Right cardiac atrium (tissue), 5 donors: ENCODE data around the gene INSYN2B. TPM values are rescaled to one million over a fixed set of nuclear protein-coding genes. Genes with fewer than 3 reads are reported as not detected.
A peak's percentile ranks its signal among the peaks of the same experiment; 100 is the strongest.

ENCODE experiments used
- ATAC-seq, 2 donors: fragments of 200-7000 bp; cut with Tn5 transposase; one replicate each; pipeline versions ENCODE4 v1.8.0 to v1.9.1; 2020; ENCODE audit warnings: moderate library complexity in 2 of 2, mild to moderate bottlenecking in 1 of 2
- DNase-seq, 3 donors: peaks; one replicate each; pipeline ENCODE4 v3.0.0-alpha.2; 2020
- H3K27ac ChIP-seq: one replicate; pipeline ENCODE4 v1.5.1; 2013; ENCODE audit warnings: mild to moderate bottlenecking, low read length, control low read depth, moderate library complexity
- H3K27me3 ChIP-seq: one replicate; pipeline ENCODE4 v1.6.1; 2013; ENCODE audit not compliant: control insufficient read depth, insufficient read depth
- H3K4me1 ChIP-seq: one replicate; pipeline ENCODE4 v1.6.1; 2013; ENCODE audit warnings: low read length; ENCODE audit not compliant: control insufficient read depth, insufficient read depth
- H3K4me3 ChIP-seq: one replicate; pipeline ENCODE4 v1.5.1; 2013; ENCODE audit warnings: low read length, control low read depth
- H3K9me3 ChIP-seq: one replicate; pipeline ENCODE4 v1.6.1; 2013; ENCODE audit warnings: low read length; ENCODE audit not compliant: control insufficient read depth
- WGBS: extraction: QIAGEN DNeasy Blood & Tissue Kit; methylation state at CpG from one replicate; pipeline ENCODE4 v1.1.7; 2013; 5-methylcytosine and 5-hydroxymethylcytosine counted together
- intact Hi-C, 4 donors: fragments of 100-400 bp; cut with DNase I; formaldehyde crosslinking; loops; one replicate each; pipeline versions ENCODE4 v1.11.0 to v1.14.0; 2022 to 2023
- polyA plus RNA-seq: library from polyadenylated mRNA; stranded (reverse); fragments of 200-250 nt; gene quantifications from one replicate; pipeline ENCODE4 v1.2.3, GENCODE V29; 2013
- total RNA-seq, 4 donors: library from RNA; stranded (reverse); fragmentation: NEBNext Ultra II Directional; extraction: Animal tissue kit (Norgen Biotek cat#: 25700); gene quantifications; one replicate each; pipeline ENCODE4 v1.2.1, GENCODE V29; 2021
- donor health status: healthy with polysubstance abuse.
- donor health status: DM: no; HTN: yes; CAD: no.
- donor health status: DM: no; HTN: no; CAD: no.
- donor health status: DM: no; HTN: yes; CAD: no; lungs with severe emphysema.
- donor health status: DM: yes; HTN: yes; CAD: no.

INSYN2B gene
- total and polyA plus RNA-seq, 5 donors: 0.14 to 1.4 (median 0.25) TPM

DNA sequence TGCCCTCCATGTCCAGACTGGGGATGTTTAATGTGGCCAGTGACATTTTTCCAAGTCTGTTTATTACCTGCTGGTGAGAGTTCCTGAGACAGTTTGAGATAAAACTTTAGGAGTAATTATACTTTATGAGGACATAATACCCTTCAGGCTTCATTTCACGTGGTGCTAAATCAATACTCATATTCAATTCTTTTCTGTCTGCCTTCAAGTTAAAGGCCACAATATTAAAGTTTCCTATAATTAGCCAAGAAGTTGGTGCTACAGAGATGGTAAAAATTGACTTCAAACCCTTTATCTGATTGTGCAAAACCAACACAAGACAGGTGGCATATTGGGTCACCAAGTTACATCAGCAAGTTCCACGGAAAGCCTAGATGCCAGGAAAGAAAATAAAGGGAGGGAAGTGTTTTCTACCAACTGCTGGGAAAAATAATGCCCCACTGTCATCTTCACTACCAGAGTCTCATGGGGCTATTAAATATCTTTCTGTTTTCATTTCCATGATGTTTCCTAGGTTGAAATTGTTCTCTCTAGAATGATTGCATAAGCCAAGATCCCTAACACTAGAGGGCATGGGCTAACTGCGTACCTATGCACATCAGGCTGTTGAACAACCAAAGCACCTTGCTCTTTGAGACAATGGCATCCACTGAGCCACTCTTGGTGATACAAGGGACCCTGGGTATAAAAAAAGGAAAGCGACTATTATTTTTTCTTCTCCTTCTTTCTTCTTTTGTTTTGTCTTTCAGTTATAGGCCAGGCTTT, 68.7 kb downstream of the INSYN2B start:
- peaks cover 4% of the 10 kb centered on the region for H3K4me1 ChIP-seq
- intact Hi-C loops: no loop called here
- 83% methylated on average over 4 of the region's 4 CpGs for WGBS
- DNase-seq: no peak
- H3K27me3 ChIP-seq: no peaks in the 10 kb centered on the region
- no peak overlapping the region for H3K4me3 ChIP-seq
- no peak for ATAC-seq
- H3K9me3 ChIP-seq: no peaks in the 10 kb centered on the region
- H3K27ac ChIP-seq: no peak overlapping the region

DNA sequence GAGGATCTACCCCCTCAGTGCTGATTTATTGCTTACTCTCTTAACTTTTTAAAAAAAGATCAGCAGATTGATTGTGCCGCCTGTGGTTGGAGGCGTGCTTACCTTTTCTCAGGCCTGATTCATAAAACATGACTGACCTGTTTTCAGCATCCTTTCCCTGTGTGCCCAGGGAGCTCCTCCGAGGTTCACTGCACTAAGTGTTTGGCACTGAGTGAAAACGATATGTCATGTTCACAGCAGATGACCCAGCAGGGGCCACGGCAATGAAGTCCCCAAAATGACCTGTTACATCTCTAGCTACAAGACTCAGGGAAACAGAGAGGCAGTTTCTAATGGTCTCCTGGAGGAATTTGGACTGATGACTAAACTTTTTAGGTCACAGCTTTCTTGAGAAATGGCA, 69.9 kb downstream of the INSYN2B start:
- intact Hi-C loops: no loop called here
- Histone ChIP-seq H3K4me1 (peaks cover 4% of the 10 kb centered on the region), H3K4me3 (no peak overlapping the region), H3K9me3 (no peaks in the 10 kb centered on the region), H3K27me3 (no peaks in the 10 kb centered on the region), H3K27ac (no peak overlapping the region)
- ATAC-seq (no peak), DNase-seq (no peak)
- WGBS: 86% methylated on average over 5 of the region's 5 CpGs

DNA sequence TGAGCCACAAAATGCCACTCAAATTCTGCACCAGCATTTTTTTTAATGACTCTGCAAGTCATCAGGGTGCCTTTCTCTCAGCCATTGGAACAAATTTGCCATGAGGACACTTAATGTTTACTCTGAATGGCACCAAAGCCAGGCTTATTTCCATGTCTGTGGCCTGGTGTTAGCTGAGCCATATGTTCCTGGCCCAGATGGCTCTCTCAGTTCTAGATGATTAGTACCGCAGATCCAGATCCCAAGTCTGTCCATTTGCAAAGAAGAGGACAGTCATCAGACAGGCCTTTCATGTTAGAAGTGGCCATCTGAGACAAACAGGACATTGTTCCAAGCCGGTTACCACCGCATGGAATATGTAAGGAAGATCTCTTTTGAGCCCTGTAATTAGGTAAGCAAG, 70.3 kb downstream of the INSYN2B start:
- Histone ChIP-seq H3K27ac (no peak overlapping the region), H3K4me3 (no peak overlapping the region), H3K4me1 (peaks cover 4% of the 10 kb centered on the region), H3K9me3 (no peaks in the 10 kb centered on the region), H3K27me3 (no peaks in the 10 kb centered on the region)
- ATAC-seq: no peak
- intact Hi-C loops: no loop called here
- DNase-seq: no peak
- 78% methylated on average over 3 of the region's 3 CpGs for WGBS

DNA sequence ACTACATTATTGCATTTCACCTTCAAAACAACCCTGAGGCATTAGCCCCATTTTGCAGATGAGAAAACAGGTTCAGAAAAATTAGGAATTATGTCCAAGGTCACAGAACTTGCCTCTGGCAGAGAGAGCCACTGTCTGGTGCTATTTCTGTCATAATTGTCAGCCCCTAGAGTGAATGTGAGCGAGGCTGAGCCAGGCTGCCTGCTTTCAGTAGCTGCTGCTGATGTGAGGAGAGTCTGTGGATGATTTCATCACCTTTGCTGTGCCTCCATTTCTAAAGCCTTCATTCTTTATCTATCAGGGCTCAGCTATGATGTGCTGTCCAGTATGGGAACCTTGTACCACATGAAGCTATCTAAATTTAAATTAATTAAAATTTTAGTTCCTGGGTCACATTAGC, 71.4 kb downstream of the INSYN2B start:
- H3K27me3 ChIP-seq: no peaks in the 10 kb centered on the region
- H3K4me3 ChIP-seq: no peak overlapping the region
- 31% methylated on average over 1 of the region's 1 CpG for WGBS
- ATAC-seq (no peak), DNase-seq (no peak)
- H3K27ac ChIP-seq: no peak overlapping the region
- intact Hi-C loops: no loop called here
- no peaks in the 10 kb centered on the region for H3K9me3 ChIP-seq
- H3K4me1 ChIP-seq: peaks cover 2% of the 10 kb centered on the region

DNA sequence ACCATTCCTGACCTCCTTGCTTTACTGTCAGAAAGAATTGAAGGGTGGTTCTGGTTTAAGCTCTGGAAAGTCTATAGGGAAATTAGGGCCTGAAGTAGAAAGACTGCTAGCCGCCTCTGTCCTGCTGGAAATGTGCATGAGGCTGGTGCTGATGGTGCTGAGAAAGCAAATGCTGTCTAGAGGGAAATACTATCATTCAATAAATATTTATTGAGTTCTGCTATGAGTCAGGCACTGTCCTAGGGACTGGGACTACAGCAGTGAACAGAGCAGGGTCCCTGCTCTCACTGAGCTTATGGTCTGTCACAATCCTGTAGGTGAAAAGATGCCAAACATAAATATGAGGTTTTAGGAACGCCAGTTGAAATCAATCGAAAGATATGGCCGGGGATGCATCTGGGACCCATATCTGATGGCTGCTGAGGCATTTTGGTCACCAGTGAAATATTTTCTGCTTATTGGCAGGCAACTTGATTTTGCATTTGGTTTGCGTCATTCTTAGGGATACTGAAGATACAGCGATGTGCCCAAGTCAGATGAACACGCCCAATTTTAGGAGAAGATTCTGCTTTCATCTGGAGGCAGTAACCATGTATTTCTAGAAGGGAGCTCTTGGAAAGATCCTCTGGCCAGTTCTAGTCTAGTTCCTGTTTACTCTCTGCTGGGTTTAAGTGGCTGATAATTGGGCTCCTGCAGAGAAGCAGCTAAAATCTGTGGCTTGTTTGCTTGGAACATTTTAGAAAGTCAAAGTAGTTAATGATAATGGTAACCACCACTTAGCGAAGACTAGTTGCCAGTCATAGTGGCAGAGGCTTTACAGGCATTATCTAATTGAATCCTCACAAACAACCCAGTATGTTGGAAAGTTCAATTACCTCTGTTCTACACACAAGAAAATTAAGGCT, 73.3 kb downstream of the INSYN2B start:
- H3K27ac ChIP-seq: no peak overlapping the region

DNA sequence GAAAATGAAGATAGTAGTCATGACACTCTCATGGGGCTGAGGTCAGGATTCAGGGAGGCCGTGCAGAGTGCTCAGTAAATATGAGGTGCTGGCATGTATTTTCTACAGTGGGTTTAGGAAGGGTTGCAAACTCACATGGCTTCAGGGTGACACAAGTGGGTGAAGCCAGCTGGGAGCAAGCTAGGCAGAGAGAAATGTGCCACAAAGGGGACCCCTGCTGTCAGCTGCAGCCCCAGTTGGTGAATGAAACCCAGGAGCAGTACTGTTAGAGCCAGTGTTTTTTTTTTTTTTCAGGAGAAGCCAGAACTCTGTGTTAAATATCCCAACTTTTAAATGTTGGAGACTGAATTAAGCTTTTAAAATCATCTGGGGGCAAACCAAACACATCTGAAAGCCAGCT, 75.3 kb downstream of the INSYN2B start:
- no peaks in the 10 kb centered on the region for H3K27me3 ChIP-seq
- H3K9me3 ChIP-seq: no peaks in the 10 kb centered on the region
- intact Hi-C loops: no loop called here
- H3K4me3 ChIP-seq: no peak overlapping the region
- DNase-seq (no peak), ATAC-seq (no peak)
- peaks cover 2% of the 10 kb centered on the region for H3K4me1 ChIP-seq
- no peak overlapping the region for H3K27ac ChIP-seq
- 79% methylated on average over 1 of the region's 1 CpG for WGBS

More for the DNA sequence above, 73.3 kb downstream of the INSYN2B start:
- 57% methylated on average over 8 of the region's 8 CpGs for WGBS
- no peak overlapping the region for H3K4me3 ChIP-seq
- H3K9me3 ChIP-seq: no peaks in the 10 kb centered on the region
- ATAC-seq (peak; percentile 55 to 56), DNase-seq (no peak)
- intact Hi-C loops: no loop called here
- H3K4me1 ChIP-seq: peaks cover 2% of the 10 kb centered on the region
- H3K27me3 ChIP-seq: no peaks in the 10 kb centered on the region

DNA sequence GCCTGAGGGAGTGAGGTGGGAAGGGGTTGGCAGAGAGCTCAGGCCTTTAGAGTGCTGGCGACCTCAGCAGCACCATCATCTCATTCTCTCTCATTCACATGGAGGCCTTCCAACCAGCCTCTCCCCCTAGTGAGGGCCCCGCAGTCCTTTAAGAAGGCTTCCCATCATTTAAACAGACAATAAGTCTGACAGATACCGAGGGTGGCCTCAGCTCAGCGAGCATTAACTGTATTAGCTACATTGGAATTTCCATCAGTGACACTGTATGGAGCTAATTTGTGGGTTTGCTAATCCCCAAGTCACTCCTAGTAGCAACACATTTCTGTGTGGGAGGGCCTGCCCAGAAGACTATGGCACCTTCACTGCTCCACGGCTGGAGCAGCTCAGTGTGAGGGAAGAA, 75.8 kb downstream of the INSYN2B start:
- no peak for DNase-seq
- no peak overlapping the region for H3K4me3 ChIP-seq
- 63% methylated on average over 5 of the region's 5 CpGs for WGBS
- intact Hi-C loops: no loop called here
- no peaks in the 10 kb centered on the region for H3K9me3 ChIP-seq
- H3K27ac ChIP-seq: no peak overlapping the region
- no peak for ATAC-seq
- H3K4me1 ChIP-seq: peaks cover 2% of the 10 kb centered on the region
- no peaks in the 10 kb centered on the region for H3K27me3 ChIP-seq

DNA sequence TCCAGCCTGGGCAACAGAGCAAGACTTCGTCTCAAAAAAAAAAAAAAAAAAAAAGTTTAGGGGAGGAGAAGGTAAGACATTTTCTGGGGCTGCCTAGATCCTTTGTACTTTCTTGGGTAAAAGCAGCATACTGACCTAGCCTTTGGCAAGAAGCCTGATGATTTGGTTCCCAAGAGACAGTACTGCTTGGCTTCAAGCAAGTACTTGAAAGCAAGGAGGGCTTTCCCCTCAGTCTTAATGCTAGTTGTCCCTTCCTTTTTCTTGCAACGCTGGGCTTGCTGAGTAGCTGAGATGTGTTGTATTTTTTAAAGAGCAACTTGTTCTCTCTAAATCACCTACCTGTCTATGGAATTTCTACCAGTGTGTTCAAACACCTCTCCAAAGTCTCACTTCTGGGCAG, 76.2 kb downstream of the INSYN2B start:
- Histone ChIP-seq H3K4me1 (peaks cover 2% of the 10 kb centered on the region), H3K9me3 (no peaks in the 10 kb centered on the region), H3K27me3 (no peaks in the 10 kb centered on the region), H3K4me3 (no peak overlapping the region), H3K27ac (no peak overlapping the region)
- intact Hi-C loops: no loop called here
- ATAC-seq (peak in 1 of 2 donors; percentile 56), DNase-seq (no peak)
- WGBS: 50% methylated on average over 2 of the region's 2 CpGs

DNA sequence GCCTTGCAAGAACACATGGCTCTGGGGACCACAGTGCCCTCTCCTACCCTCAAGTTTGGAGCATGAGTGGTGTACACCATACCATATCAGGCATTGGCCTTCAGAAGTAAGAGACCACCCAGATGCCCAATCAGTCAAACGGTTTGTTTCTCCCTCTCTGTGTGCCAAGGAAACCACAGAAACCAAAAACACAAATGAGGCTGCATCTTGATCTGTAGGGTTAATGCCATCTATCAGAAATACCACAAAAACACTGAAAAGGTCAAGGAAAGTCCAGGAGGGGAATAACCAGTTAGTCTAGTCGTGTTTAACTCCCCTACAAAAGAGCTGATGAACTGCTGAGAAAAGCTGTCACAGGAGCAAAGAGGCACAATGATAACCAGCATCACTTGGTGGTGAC, 78.4 kb downstream of the INSYN2B start:
- H3K27me3 ChIP-seq: no peaks in the 10 kb centered on the region
- intact Hi-C loops: no loop called here
- DNase-seq (no peak), ATAC-seq (no peak)
- H3K4me3 ChIP-seq: no peak overlapping the region
- 60% methylated on average over 2 of the region's 2 CpGs for WGBS
- peaks cover 2% of the 10 kb centered on the region for H3K4me1 ChIP-seq
- H3K9me3 ChIP-seq: no peaks in the 10 kb centered on the region
- H3K27ac ChIP-seq: no peak overlapping the region

DNA sequence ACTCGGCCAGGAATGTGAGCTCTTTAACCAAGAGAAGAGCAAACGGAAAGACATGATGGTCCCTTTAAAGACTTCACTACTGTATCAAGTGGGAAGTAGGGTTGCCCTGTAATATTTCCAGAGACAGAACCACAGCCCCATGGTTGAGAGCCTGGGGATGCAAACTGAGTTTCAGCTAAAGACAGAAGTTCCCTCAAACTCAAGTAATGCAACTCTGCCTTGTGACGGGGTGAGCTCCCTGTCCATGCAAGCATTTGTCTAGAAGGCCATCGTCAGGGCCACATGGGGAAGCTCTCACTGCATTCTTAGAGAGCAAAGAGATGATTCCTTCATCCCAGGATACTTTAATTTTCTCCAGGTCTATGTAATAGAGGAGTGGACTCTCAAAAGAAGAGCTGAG, 82.8 kb downstream of the INSYN2B start:
- no peaks in the 10 kb centered on the region for H3K27me3 ChIP-seq
- no peak overlapping the region for H3K27ac ChIP-seq
- no peak overlapping the region for H3K4me3 ChIP-seq
- no peak for DNase-seq
- no peaks in the 10 kb centered on the region for H3K4me1 ChIP-seq
- intact Hi-C loops: no loop called here
- no peaks in the 10 kb centered on the region for H3K9me3 ChIP-seq
- no peak for ATAC-seq
- 88% methylated on average over 4 of the region's 4 CpGs for WGBS

DNA sequence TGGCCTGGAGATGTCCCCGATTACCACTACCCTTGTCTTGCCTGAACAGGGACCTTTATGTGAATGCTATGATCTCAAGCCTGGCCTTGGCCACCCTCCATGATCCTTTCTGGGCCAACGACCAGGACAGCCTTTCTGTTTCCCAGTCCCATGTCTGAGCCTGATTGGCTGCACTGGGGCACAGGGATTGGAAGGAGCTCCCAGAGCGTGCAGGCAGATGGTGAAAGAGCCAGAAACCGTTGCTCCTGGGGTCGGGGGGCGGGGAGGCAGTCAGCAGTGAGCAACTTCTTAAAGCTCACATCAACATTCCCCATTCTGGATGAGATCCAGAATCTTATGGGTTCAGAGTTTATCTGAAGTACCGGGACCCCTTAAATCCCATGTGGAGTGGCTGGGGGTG, 84.4 kb downstream of the INSYN2B start:
- Histone ChIP-seq H3K9me3 (no peaks in the 10 kb centered on the region), H3K27me3 (no peaks in the 10 kb centered on the region), H3K27ac (no peak overlapping the region), H3K4me3 (no peak overlapping the region), H3K4me1 (no peaks in the 10 kb centered on the region)
- DNase-seq (peak; percentile 83 to 94 (median 89)), ATAC-seq (peak; percentile 79 to 91)
- intact Hi-C loops: no loop called here
- 34% methylated on average over 7 of the region's 7 CpGs for whole genome bisulfite sequencing
